CD4-positive, CD25-positive, alpha-beta regulatory T cell (primary cell): Measurements from ENCODE around the gene ZNF865. TPM values are rescaled to one million over a fixed set of nuclear protein-coding genes. Genes with fewer than 3 reads are reported as not detected.

Experiments used
- ATAC-seq, 2 donors: fragments of 150-1000 bp; cut with Tn5 transposase; one replicate each; pipeline ENCODE4 v1.10.0; 2021; ENCODE audit warnings: low read depth in 2 of 2, moderate number of reproducible peaks in 2 of 2, moderate library complexity in 1 of 2
- DNase-seq, 3 donors: peaks; one replicate each; pipeline versions ENCODE4 v3.0.0 to v3.0.0-alpha.2; 2012 to 2022; ENCODE audit warnings: mixed read lengths in 1 of 3
- H3K27ac ChIP-seq: one replicate; pipeline ENCODE4 v1.7.0; 2013; ENCODE audit warnings: mild to moderate bottlenecking, low read length; ENCODE audit not compliant: insufficient read depth, poor library complexity, severe bottlenecking
- H3K27me3 ChIP-seq: one replicate; pipeline ENCODE4 v1.7.0; 2013; ENCODE audit warnings: low read length; ENCODE audit not compliant: control insufficient read depth, insufficient read depth
- H3K36me3 ChIP-seq: one replicate; pipeline ENCODE4 v1.7.0; 2013; ENCODE audit warnings: mild to moderate bottlenecking, low read length, moderate library complexity; ENCODE audit not compliant: control insufficient read depth, insufficient read depth
- H3K4me1 ChIP-seq: 2 replicates; pipeline ENCODE4 v1.7.0; 2013; ENCODE audit warnings: mild to moderate bottlenecking, low read length; ENCODE audit not compliant: insufficient read depth, control insufficient read depth, poor library complexity, severe bottlenecking
- H3K4me3 ChIP-seq: one replicate; pipeline ENCODE4 v1.7.0; 2013; ENCODE audit warnings: low read depth, mild to moderate bottlenecking, low read length, moderate library complexity
- H3K9me3 ChIP-seq, 2 experiments: 1 replicate in 1 of 2; 2 replicates in 1 of 2; pipeline ENCODE4 v1.7.0; 2013; ENCODE audit warnings: low read length in 2 of 2, mild to moderate bottlenecking in 1 of 2, moderate library complexity in 1 of 2; ENCODE audit not compliant: control insufficient read depth in 2 of 2
- H3K27ac Mint-ChIP-seq, 3 donors: one replicate each; pipeline ENCODE4 v1.8.0; 2020 to 2022; ENCODE audit warnings: mild to moderate bottlenecking in 3 of 3, mixed read lengths in 3 of 3, moderate library complexity in 2 of 3
- H3K27me3 Mint-ChIP-seq: one replicate; pipeline ENCODE4 v1.8.0; 2022; ENCODE audit warnings: mild to moderate bottlenecking, mixed read lengths
- H3K36me3 Mint-ChIP-seq: one replicate; pipeline ENCODE4 v1.8.0; 2020; ENCODE audit warnings: mixed read lengths
- H3K4me1 Mint-ChIP-seq, 4 donors: one replicate each; pipeline ENCODE4 v1.8.0; 2020 to 2022; ENCODE audit warnings: mixed read lengths in 4 of 4, mild to moderate bottlenecking in 1 of 4
- H3K4me3 Mint-ChIP-seq, 4 donors: one replicate each; pipeline ENCODE4 v1.8.0; 2020 to 2022; ENCODE audit warnings: mild to moderate bottlenecking in 4 of 4, mixed read lengths in 4 of 4, moderate library complexity in 3 of 4
- H3K9me3 Mint-ChIP-seq, 7 donors: one replicate each; pipeline ENCODE4 v1.8.0; 2020 to 2022; ENCODE audit warnings: mixed read lengths in 7 of 7, mild to moderate bottlenecking in 3 of 7, moderate library complexity in 2 of 7
- polyA plus RNA-seq, 4 donors: library from polyadenylated mRNA; unstranded; fragments of 300-500 nt; fragmentation: Illumina TruSeq; gene quantifications; one replicate each; pipeline ENCODE4 v1.2.3, GENCODE V29; 2021
- total RNA-seq: library from RNA; stranded (reverse); gene quantifications from one replicate; pipeline ENCODE4 v1.2.3, GENCODE V29; 2022

Gene ZNF865
- total and polyA plus RNA-seq, 5 donors from 2014 or later: 0.05 to 12.8 (median 0.10) TPM

GRCh38 chr19:55633861-55634260 lies 28.4 kb downstream of the ZNF865 start:
- Histone ChIP-seq H3K27me3 (no peaks in the 10 kb centered on the region), H3K27ac (peak overlapping the region; percentile 100), H3K4me3 (no peak overlapping the region), H3K36me3 (no peaks in the 10 kb centered on the region), H3K9me3 (no peaks in the 10 kb centered on the region), H3K4me1 (peaks cover 47% of the 10 kb centered on the region)
- peaks cover 11% of the 10 kb centered on the region for H3K27me3 Mint-ChIP-seq
- peak overlapping the region in 3 of 4 donors; percentile 81 to 98 (median 96) for H3K4me3 Mint-ChIP-seq
- peak overlapping the region in 2 of 3 donors; percentile 26 to 100 for H3K27ac Mint-ChIP-seq
- peaks cover 24% of the 10 kb centered on the region for H3K36me3 Mint-ChIP-seq
- peaks cover 14 to 56% (median 41%) of the 10 kb centered on the region in 4 donors for H3K4me1 Mint-ChIP-seq
- no peaks in the 10 kb centered on the region for H3K9me3 Mint-ChIP-seq
- no peak for DNase-seq
- ATAC-seq: no peak

DNA sequence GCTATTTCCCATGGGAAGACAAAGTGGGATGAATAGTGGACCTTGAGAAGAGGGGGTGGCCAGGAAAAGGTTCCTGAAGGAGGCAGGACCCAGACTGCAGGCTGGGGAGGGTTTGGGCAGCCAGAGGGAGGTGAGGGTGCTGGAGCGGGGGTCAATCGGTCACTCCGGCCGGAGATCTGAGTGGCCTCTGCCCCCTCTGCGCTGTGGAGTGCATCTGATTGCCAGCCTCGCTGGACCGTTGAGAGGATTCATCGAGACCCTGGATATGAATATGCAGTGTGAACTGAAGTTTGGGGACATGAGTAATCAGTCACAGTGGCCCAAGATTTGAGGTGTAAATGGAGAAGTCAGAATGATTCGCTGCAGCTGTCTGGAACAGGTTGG lies 29.9 kb downstream of the ZNF865 start:
- Histone ChIP-seq H3K27ac (peak overlapping the region; percentile 100), H3K36me3 (no peaks in the 10 kb centered on the region), H3K4me1 (peaks cover 61% of the 10 kb centered on the region), H3K27me3 (no peaks in the 10 kb centered on the region), H3K9me3 (no peaks in the 10 kb centered on the region), H3K4me3 (peak overlapping the region; percentile 96)
- Mint-ChIP-seq H3K27me3 (peaks cover 11% of the 10 kb centered on the region), H3K27ac (peak overlapping the region; percentile 100), H3K36me3 (peaks cover 28% of the 10 kb centered on the region), H3K4me3 (peak overlapping the region; percentile 96 to 100 (median 99)), H3K4me1 (peaks cover 14 to 68% (median 47%) of the 10 kb centered on the region in 4 donors), H3K9me3 (peaks cover 0 to 2% (median 0%) of the 10 kb centered on the region in 7 donors)
- no peak for ATAC-seq
- no peak for DNase-seq

DNA sequence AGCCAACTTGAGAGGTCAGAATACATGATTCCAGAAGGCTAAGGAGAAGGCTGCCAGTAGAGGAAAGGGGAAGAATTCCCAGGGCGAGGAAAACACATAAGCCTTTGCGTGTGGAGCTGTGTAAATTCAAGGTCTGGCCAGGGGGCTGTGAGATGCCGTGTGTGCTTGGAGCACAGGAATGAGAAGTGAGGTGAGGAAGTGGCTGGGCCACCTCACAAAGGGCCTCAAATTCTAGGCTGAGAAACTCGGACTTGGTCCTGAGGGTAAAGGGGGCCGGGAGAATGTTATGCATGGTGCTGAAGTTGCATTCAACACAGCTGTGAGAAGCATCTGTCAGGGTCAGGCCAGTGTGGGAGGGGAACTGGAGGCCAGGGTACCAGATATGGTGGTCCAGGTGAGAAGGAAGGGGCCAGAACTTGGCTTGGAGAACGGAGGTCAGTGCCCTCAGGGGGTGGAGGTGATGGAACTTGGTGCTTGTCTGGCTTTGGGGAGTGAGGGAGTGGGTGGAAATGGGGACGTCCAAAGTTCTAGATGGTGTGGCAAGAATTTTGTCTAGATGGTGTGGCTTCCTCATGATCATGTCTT lies 30.5 kb downstream of the ZNF865 start:
- Histone ChIP-seq H3K9me3 (no peaks in the 10 kb centered on the region), H3K27ac (peak overlapping the region; percentile 100), H3K36me3 (no peaks in the 10 kb centered on the region), H3K4me1 (peaks cover 66% of the 10 kb centered on the region), H3K4me3 (peak overlapping the region; percentile 96), H3K27me3 (no peaks in the 10 kb centered on the region)
- Mint-ChIP-seq H3K27ac (peak overlapping the region; percentile 100), H3K4me1 (peaks cover 14 to 71% (median 49%) of the 10 kb centered on the region in 4 donors), H3K27me3 (peaks cover 11% of the 10 kb centered on the region), H3K36me3 (peaks cover 28% of the 10 kb centered on the region), H3K9me3 (peaks cover 0 to 2% (median 0%) of the 10 kb centered on the region in 7 donors), H3K4me3 (peak overlapping the region; percentile 96 to 100 (median 99))
- DNase-seq (no peak), ATAC-seq (no peak)

- peak overlapping the region; percentile 100 for H3K27ac ChIP-seq
Measured at GRCh38 chr19:55636723-55637122, 31.3 kb downstream of the ZNF865 start.

GRCh38 chr19:55637534-55637933 lies 32.1 kb downstream of the ZNF865 start:
- no peak overlapping the region for H3K4me3 ChIP-seq
- peak overlapping the region; percentile 71 to 100 (median 92) for H3K4me3 Mint-ChIP-seq
- no peak for DNase-seq
- H3K27me3 ChIP-seq: no peaks in the 10 kb centered on the region
- H3K27ac ChIP-seq: no peak overlapping the region
- H3K27me3 Mint-ChIP-seq: peaks cover 11% of the 10 kb centered on the region
- no peaks in the 10 kb centered on the region for H3K36me3 ChIP-seq
- H3K27ac Mint-ChIP-seq: peak overlapping the region; percentile 58 to 100 (median 100)
- no peak for ATAC-seq
- peaks cover 71% of the 10 kb centered on the region for H3K4me1 ChIP-seq
- no peaks in the 10 kb centered on the region for H3K9me3 ChIP-seq
- peaks cover 28% of the 10 kb centered on the region for H3K36me3 Mint-ChIP-seq
- peaks cover 0 to 2% (median 0%) of the 10 kb centered on the region in 7 donors for H3K9me3 Mint-ChIP-seq
- peaks cover 4 to 71% (median 45%) of the 10 kb centered on the region in 4 donors for H3K4me1 Mint-ChIP-seq

More at GRCh38 chr19:55636723-55637122, 31.3 kb downstream of the ZNF865 start:
- peak overlapping the region in 2 of 3 donors; percentile 100 for H3K27ac Mint-ChIP-seq
- Histone ChIP-seq H3K27me3 (no peaks in the 10 kb centered on the region), H3K4me1 (peaks cover 70% of the 10 kb centered on the region), H3K9me3 (no peaks in the 10 kb centered on the region), H3K4me3 (peak overlapping the region; percentile 96), H3K36me3 (no peaks in the 10 kb centered on the region)
- DNase-seq: no peak
- peaks cover 0 to 2% (median 0%) of the 10 kb centered on the region in 7 donors for H3K9me3 Mint-ChIP-seq
- peaks cover 11% of the 10 kb centered on the region for H3K27me3 Mint-ChIP-seq
- no peak for ATAC-seq
- H3K4me3 Mint-ChIP-seq: peak overlapping the region; percentile 96 to 100 (median 99)
- peaks cover 11 to 73% (median 49%) of the 10 kb centered on the region in 4 donors for H3K4me1 Mint-ChIP-seq
- H3K36me3 Mint-ChIP-seq: peaks cover 28% of the 10 kb centered on the region

DNA sequence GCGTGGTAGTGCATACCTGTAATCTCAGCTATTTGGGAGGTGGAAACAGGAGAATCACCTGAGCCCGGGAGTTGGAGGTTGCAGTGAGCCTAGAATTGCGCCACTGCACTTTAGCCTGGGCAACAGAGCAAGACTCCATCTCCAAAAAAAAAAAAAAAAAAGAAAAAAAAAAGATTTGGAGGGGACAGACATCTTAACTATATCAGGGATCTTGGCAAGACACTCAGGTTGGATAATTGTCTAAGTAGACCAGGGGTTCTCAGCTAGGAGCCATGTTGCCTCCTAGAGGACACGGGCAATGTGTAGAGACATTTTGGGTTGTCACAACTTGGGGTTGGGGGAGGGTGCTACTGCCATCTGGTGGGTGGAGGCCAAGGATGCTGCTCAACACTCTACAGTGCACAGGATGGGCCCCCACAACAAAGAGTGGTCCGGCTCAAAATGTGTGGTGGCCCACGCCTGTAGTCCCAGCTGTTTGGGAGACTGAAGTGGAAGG lies 33.5 kb downstream of the ZNF865 start:
- peak in 1 of 2 donors; percentile 8 for ATAC-seq
- Mint-ChIP-seq H3K27me3 (peaks cover 17% of the 10 kb centered on the region), H3K9me3 (peaks cover 0 to 2% (median 0%) of the 10 kb centered on the region in 7 donors), H3K27ac (peak overlapping the region; percentile 1 to 92 (median 59)), H3K4me3 (peak overlapping the region; percentile 66 to 96 (median 72)), H3K4me1 (peaks cover 4 to 75% (median 53%) of the 10 kb centered on the region in 4 donors), H3K36me3 (peaks cover 28% of the 10 kb centered on the region)
- no peaks in the 10 kb centered on the region for H3K9me3 ChIP-seq
- peak overlapping the region; percentile 29 for H3K27ac ChIP-seq
- DNase-seq: peak; percentile 38 to 78 (median 59)
- H3K4me1 ChIP-seq: peaks cover 79% of the 10 kb centered on the region
- no peaks in the 10 kb centered on the region for H3K27me3 ChIP-seq
- no peak overlapping the region for H3K4me3 ChIP-seq
- no peaks in the 10 kb centered on the region for H3K36me3 ChIP-seq

- peak overlapping the region in 2 of 3 donors; percentile 79 to 89 for H3K27ac Mint-ChIP-seq
- Histone ChIP-seq H3K4me3 (no peak overlapping the region), H3K4me1 (peaks cover 85% of the 10 kb centered on the region), H3K27ac (peak overlapping the region; percentile 80), H3K36me3 (peaks cover 4% of the 10 kb centered on the region), H3K9me3 (no peaks in the 10 kb centered on the region), H3K27me3 (no peaks in the 10 kb centered on the region)
- peaks cover 4 to 77% (median 52%) of the 10 kb centered on the region in 4 donors for H3K4me1 Mint-ChIP-seq
- peaks cover 24% of the 10 kb centered on the region for H3K36me3 Mint-ChIP-seq
- H3K9me3 Mint-ChIP-seq: peaks cover 0 to 2% (median 0%) of the 10 kb centered on the region in 7 donors
- DNase-seq (peak; percentile 63 to 89 (median 75)), ATAC-seq (peak; percentile 46)
- peaks cover 13% of the 10 kb centered on the region for H3K27me3 Mint-ChIP-seq
- peak overlapping the region; percentile 66 to 96 (median 83) for H3K4me3 Mint-ChIP-seq
Measured at GRCh38 chr19:55640043-55640576, 34.7 kb downstream of the ZNF865 start.
